Skeletal muscle tissue (tissue), 4 donors: ENCODE results near the gene SGPP2. TPM values are rescaled to one million over a fixed set of nuclear protein-coding genes. Genes with fewer than 3 reads are reported as not detected.
"Not testable (repeated sequence)": the region's sequence is repeated elsewhere in the genome, so short reads cannot be mapped to it uniquely, and the experiment has no call there.

Source experiments
- H3K27ac ChIP-seq: one replicate; pipeline ENCODE4 v1.7.0; 2013; ENCODE audit warnings: mild to moderate bottlenecking, low read depth, low read length, inconsistent platforms
- H3K27me3 ChIP-seq, 3 donors: one replicate each; pipeline ENCODE4 v1.7.0; 2013; ENCODE audit warnings: low read length in 3 of 3; ENCODE audit not compliant: control insufficient read depth in 3 of 3, insufficient read depth in 3 of 3
- H3K36me3 ChIP-seq, 3 donors: one replicate each; pipeline ENCODE4 v1.7.0; 2013; ENCODE audit warnings: low read length in 3 of 3; ENCODE audit not compliant: control insufficient read depth in 3 of 3, insufficient read depth in 3 of 3
- H3K4me1 ChIP-seq, 3 donors: one replicate each; pipeline ENCODE4 v1.7.0; 2013; ENCODE audit warnings: low read length in 3 of 3, mild to moderate bottlenecking in 3 of 3; ENCODE audit not compliant: control insufficient read depth in 3 of 3, insufficient read depth in 3 of 3
- H3K4me3 ChIP-seq, 3 donors: one replicate each; pipeline ENCODE4 v1.7.0; 2013; ENCODE audit warnings: low read length in 3 of 3
- H3K9ac ChIP-seq, 3 donors: one replicate each; pipeline ENCODE4 v1.7.0; 2013; ENCODE audit warnings: low read length in 3 of 3, mild to moderate bottlenecking in 3 of 3, moderate library complexity in 2 of 3, low read depth in 1 of 3
- H3K9me3 ChIP-seq, 3 donors: one replicate each; pipeline ENCODE4 v1.7.0; 2013; ENCODE audit warnings: low read length in 3 of 3; ENCODE audit not compliant: control insufficient read depth in 3 of 3
- total RNA-seq: library from RNA; depleted of rRNA; stranded (reverse); fragments of >200 nt; gene quantifications from one replicate; pipeline ENCODE4 v1.2.3, GENCODE V29; 2014
- donor health status: Osteomylitis.

SGPP2 gene
- total RNA-seq, 1 donor from 2014 or later = not detected

DNA sequence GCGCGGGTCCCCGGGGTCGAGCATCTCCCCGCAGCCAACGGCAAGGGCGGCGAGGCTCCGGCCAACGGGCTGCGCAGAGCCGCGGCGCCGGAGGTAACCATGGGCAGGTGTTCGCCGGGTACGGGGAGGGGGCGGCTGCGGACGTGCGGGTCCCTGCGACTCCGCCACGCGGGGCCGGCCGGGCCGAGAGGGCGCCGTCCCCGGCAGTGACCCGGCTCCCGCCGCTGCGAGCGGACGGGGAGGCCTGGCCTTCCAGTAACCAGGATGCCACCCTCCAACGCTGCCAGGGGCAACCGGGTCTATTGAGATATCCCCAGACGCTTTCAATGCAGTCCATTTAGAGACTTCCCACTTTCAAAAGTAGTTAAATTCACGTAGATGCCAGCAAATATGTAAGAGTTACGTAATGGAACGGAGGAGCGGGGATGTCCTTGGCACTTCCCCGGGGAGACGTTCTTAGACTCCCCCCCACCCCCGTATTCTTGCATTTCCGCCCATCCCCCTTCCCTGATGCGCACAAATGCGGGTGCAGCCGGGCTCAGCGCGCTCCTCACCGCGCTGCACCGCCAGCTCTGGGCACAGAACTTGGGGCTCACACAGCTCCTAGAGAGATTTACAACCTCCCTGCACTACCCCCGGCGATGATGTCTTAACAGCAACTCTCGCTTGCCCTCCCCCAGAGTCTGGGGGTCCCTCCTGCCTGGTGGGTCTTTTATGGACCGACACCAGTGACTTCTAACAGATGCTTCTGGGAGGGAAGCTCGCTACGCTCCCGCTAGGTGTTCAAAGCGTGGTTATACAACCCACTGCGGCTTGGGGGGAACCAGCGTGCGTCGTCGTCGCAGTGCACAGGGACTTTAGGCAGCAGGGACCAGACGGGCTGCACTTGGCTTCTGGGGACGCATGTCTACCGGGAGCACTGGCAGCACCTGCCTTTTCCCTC, 657 bp downstream of the SGPP2 start:
- Histone ChIP-seq H3K4me3 (peak overlapping the region; percentile 43 to 52 (median 45)), H3K27me3 (peaks cover 35 to 44% (median 38%) of the 10 kb centered on the region in 3 donors), H3K36me3 (no peaks in the 10 kb centered on the region), H3K27ac (no peak overlapping the region), H3K4me1 (no peaks in the 10 kb centered on the region), H3K9ac (peak overlapping the region in 1 of 3 donors; percentile 33), H3K9me3 (no peaks in the 10 kb centered on the region)

DNA sequence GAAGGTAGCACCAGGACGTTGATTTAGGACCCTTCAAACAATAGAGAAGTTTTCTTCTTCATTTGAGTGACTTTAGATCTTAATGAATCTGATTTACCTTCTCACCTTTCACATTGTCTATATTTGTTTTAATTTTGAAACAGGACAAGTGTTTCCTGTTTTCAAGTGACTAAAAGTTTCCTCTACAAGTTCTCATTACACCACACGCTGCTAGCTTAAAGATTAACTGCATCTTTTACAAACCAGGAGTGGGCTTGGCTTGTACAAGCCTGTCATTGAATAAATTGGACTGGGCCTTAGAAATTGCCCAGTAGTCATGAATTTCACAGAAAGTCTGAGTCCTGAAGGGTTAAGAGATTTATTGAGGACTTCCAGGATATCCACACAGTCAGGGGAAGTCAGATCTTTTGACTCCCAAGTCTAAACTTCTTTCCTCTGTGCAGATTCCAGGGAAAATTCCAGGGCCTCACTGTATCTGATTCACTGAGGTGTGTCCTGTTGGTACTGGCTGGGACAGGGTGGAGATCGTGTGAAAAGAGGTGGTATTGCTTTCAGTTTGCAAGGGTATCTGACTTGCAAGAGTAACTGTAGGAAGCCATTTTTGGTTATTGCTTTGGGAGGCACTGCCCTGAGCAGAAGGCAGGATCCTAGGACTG, 3.4 kb downstream of the SGPP2 start:
- no peak overlapping the region for H3K9ac ChIP-seq
- H3K9me3 ChIP-seq = no peaks in the 10 kb centered on the region
- no peaks in the 10 kb centered on the region for H3K36me3 ChIP-seq
- no peak overlapping the region for H3K4me3 ChIP-seq
- no peak overlapping the region for H3K27ac ChIP-seq
- H3K27me3 ChIP-seq = peaks cover 23 to 27% (median 26%) of the 10 kb centered on the region in 3 donors
- no peaks in the 10 kb centered on the region for H3K4me1 ChIP-seq

DNA sequence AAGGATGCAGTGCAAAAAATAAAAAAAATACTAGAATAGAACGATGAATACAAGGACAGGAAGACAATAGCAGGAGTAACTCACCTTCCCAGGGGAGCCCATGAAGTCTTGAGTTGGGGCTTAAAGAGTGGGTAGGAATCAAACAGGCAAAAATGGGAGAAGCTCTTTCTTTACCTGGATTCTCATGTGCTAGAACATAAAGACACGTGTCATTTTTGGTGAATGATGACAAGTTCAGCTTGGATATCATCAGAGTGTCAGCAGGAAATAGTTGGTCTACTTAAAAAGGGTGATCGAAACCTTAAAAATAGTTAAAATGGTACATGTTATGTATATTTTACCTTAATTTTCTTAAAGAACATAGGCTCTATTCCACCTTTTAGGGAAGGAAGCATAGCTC, 5.7 kb downstream of the SGPP2 start:
- H3K4me1 ChIP-seq = no peaks in the 10 kb centered on the region
- H3K27ac ChIP-seq = no peak overlapping the region
- H3K27me3 ChIP-seq = peaks cover 5 to 9% (median 6%) of the 10 kb centered on the region in 3 donors
- H3K4me3 ChIP-seq = no peak overlapping the region
- H3K9me3 ChIP-seq = no peaks in the 10 kb centered on the region
- H3K36me3 ChIP-seq = no peaks in the 10 kb centered on the region
- no peak overlapping the region for H3K9ac ChIP-seq

DNA sequence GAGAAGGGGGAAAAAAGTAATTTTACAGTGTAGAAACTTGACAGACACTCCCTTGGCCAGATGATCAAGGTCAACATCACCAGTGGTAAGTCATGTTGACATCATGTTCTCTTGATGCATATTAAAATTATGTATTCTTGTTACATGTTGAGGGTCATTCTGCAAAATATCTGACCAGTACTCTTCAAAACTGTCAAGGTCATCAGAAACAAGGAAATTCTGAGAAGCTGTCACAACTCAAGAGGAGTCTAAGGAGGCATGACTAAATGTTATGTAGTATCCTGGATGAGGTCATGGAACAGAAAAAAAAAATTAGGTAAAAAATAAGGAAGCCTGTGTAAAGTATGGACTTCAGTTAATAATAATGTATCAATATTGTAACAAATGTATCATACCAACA, 6.3 kb downstream of the SGPP2 start:
- Histone ChIP-seq H3K4me1 (no peaks in the 10 kb centered on the region), H3K27ac (no peak overlapping the region), H3K27me3 (peaks cover 0 to 5% (median 2%) of the 10 kb centered on the region in 3 donors), H3K4me3 (no peak overlapping the region), H3K36me3 (no peaks in the 10 kb centered on the region), H3K9me3 (no peaks in the 10 kb centered on the region), H3K9ac (no peak overlapping the region)

DNA sequence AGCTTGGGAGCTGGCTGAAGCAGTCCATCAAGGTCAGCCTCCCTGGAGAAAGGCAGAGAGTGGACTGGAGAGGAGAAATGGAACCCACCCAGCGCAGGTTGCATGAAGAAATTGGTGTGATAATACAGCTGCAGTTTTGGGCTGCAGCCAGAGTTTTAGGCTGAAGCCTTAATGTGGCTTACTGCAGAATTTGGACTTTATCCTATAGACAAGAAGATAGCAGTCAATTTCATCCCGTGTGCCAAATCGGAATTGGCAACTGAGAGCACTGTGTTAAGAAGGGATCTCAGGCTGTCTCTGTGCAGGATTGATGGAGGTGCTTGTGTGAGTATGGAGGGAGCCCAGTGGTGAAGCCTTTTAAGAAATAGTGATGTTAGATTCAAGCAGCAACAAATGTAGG, 7.5 kb downstream of the SGPP2 start:
- H3K4me1 ChIP-seq = no peaks in the 10 kb centered on the region
- H3K27ac ChIP-seq = no peak overlapping the region
- H3K27me3 ChIP-seq = peaks cover 0 to 4% (median 0%) of the 10 kb centered on the region in 3 donors
- no peaks in the 10 kb centered on the region for H3K9me3 ChIP-seq
- no peak overlapping the region for H3K9ac ChIP-seq
- H3K36me3 ChIP-seq = no peaks in the 10 kb centered on the region
- no peak overlapping the region for H3K4me3 ChIP-seq

DNA sequence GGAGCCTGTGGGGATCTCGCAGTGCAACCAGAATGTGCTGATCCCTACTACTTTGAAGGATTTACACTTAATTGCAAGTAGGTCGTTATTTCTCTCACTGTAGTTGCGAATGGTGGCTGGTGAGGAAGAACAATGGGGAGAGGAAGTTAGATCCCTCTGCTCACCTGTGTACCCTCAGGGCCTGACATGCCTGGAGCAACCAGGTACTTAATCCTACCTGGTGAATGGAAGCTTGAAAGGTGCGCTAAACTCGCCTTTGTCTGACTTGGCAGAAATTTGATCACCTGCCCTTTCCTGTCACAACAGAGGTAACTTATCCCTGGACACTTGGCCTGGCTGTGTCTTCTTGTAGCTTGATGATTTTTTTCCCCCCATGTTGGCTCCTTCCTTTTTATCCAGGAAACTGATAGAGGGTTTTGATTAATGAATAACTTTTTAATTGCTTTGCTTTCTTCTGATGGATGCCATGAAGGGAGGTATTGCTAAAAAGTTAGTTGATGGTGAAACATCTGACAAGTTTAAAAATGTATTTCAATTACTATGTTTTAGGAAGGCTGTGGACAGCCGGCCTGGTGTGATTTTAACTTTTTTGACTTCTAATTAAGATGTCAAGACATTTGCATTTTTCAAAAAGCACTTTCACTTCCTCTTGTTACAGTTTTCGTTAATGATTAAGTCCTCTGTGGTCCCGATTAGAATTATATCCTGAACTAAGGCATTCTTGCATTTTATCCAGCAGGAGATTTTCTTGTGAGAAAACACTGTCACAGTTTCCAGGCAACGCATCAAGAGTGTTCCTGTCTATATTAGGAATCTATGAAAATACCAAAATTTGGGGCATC, 9.2 kb downstream of the SGPP2 start:
- no peaks in the 10 kb centered on the region for H3K27me3 ChIP-seq
- no peak overlapping the region for H3K27ac ChIP-seq
- H3K36me3 ChIP-seq = no peaks in the 10 kb centered on the region
- H3K9ac ChIP-seq = no peak overlapping the region
- H3K4me1 ChIP-seq = no peaks in the 10 kb centered on the region
- H3K9me3 ChIP-seq = no peaks in the 10 kb centered on the region
- H3K4me3 ChIP-seq = no peak overlapping the region

DNA sequence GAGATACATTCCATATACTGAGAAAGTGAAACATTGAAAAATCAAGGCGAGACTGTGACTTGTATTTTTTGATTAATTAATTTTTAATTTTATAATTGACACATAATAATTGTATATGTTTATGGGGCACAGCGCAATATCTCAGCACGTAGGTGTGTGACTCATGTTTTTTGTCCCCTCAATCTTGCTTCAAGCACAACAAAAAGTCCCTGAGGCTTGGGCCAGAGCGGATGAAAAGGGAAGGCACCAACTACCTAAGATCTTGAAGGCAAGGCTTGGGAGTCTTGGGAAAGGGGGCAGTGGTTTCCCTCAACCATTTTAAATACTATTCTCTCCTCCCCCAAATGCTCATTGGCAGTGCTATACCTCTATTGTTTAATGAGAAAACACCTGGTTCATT, 9.9 kb downstream of the SGPP2 start:
- no peaks in the 10 kb centered on the region for H3K27me3 ChIP-seq
- H3K27ac ChIP-seq = no peak overlapping the region
- H3K9ac ChIP-seq = no peak overlapping the region
- no peak overlapping the region for H3K4me3 ChIP-seq
- H3K36me3 ChIP-seq = no peaks in the 10 kb centered on the region
- no peaks in the 10 kb centered on the region for H3K9me3 ChIP-seq
- H3K4me1 ChIP-seq = no peaks in the 10 kb centered on the region

DNA sequence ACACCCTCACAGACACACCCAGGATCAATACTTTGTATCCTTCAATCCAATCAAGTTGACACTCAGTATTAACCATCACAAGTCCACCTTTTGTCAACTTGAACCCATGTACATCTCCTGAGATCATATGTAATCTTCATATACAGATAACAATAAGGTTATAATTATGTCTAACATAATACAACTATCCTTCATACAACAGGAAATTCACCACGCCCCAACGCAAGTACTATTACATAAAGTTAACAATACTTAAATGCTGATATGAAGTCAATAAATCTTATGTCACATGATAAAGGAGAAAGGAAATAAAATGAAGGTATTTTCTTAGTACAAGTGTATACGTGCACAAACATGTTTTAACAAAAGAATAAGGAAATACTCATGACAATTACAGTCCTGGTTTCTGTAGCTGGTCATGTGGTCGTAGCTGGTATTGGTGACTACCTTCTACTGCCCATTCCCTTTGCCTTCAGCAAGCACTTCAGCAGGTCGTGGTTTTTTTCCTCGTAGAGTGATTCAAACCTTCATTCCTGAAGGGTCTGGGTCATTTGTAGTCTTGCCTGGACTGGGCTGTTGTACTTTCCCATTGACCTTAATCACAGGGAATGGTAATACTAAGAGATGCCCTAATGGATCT, 11.2 kb downstream of the SGPP2 start:
- not testable (repeated sequence) for H3K27ac ChIP-seq, H3K9me3 ChIP-seq, H3K9ac ChIP-seq, H3K27me3 ChIP-seq, H3K36me3 ChIP-seq, H3K4me1 ChIP-seq, H3K4me3 ChIP-seq

DNA sequence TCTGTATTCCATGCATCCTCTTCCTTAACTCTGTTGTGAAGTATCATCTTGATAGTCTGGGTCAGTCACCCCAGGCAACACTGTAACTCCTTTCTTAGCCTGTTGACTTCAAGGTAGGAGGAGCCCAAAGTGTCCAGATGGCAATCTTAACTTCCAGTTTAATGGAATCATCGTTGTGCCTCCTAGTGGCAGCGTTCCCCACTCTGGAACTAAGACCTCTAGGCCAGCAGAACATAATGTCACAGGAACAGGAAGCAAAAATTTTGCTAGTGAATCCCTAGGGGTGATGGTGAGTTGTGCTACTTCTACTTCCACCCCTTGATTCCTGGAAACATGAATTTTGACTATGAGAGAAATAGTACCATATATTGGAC, 11.7 kb downstream of the SGPP2 start:
- H3K27me3 ChIP-seq = no peaks in the 10 kb centered on the region
- H3K4me1 ChIP-seq = no peaks in the 10 kb centered on the region
- H3K27ac ChIP-seq = no peak overlapping the region
- no peaks in the 10 kb centered on the region for H3K9me3 ChIP-seq
- no peak overlapping the region for H3K4me3 ChIP-seq
- H3K9ac ChIP-seq = no peak overlapping the region
- H3K36me3 ChIP-seq = no peaks in the 10 kb centered on the region
